ENCODE measurements around the gene NMUR2.

The NMUR2 gene

DNA sequence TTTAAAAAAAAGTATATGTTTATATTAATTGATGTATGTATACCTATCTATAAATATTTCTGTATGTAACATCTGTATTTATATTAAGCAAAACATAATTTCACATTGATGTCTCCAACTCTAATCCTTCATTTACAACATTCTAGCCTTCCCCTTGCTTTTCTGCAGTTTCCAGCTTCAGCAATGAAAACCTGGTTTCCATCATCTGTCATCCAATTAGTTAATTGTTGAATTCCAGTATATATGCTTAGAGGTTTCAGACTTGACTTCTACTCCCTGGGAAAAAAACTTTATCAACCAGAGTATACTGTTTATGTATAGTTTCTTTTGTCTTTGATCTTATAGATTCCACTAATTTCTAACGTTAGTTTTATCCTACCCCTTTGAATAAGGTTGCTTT, 38.4 kb downstream of the NMUR2 start:
- DNase-seq, result no peak

DNA sequence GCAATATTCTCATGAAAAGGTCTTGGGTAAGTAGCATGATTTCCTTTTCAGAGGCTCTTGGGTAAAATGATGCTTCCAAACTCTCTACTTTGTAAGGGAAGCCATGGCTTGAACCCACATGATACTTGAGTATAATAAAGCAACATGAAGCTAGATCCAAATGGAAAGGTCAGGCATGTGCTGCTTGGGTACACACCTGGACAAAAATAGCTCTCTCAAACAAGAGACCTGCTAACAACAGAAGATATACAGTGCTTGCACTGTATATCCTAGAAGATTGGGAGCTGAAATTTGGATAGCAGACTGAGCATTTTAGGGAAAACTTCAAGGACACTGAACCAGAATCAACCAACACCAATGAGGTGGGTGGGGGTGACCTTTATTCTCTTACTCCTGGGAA, 40.2 kb downstream of the NMUR2 start:
- DNase-seq, result no peak

DNA sequence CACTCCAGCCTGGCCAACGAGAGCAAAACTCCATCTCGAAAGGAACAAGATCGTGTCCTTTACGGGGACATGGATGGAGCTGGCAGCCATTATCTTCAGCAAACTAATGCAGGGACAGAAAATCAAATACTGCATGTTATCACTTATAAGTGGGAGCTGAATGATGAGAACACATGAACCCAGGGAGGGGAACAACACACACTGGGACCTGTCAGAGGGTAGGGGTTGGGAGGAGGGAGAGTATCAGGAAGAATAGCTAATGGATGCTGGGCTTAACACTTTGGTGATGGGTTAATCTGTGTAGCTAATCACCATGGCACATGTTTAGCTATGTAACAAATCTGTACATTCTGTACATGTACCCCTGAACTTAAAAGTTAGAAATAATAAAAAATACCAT, 40.9 kb downstream of the NMUR2 start:
- no peak for DNase-seq

GRCh38 chr5:152358861-152359568, 46.1 kb downstream of the NMUR2 start:
- no peak for DNase-seq

DNA sequence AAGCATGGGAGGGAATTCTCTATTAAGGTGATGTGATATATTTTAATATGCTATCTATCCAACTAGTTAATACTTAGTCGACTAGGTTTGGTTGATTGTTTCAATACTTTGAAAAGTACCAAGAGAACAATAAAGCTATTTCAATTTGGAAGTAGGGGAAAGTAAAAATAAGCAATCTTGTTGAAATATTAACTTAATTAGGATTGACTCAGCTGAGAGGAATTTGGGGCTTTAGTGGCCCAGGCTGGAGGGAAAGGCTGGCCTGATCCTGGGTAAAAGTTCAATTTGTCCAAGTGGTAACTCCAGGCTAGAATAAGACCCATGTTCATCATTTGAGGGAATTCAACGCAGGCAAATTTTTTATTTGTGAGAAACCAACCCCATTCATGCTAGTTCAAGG, 48.6 kb downstream of the NMUR2 start:
- no peak for DNase-seq

- DNase-seq, result no peak
Observed at GRCh38 chr5:152355061-152355460, 50.0 kb downstream of the NMUR2 start.

GRCh38 chr5:152353001-152353400, 52.1 kb downstream of the NMUR2 start:
- no peak for DNase-seq

DNA sequence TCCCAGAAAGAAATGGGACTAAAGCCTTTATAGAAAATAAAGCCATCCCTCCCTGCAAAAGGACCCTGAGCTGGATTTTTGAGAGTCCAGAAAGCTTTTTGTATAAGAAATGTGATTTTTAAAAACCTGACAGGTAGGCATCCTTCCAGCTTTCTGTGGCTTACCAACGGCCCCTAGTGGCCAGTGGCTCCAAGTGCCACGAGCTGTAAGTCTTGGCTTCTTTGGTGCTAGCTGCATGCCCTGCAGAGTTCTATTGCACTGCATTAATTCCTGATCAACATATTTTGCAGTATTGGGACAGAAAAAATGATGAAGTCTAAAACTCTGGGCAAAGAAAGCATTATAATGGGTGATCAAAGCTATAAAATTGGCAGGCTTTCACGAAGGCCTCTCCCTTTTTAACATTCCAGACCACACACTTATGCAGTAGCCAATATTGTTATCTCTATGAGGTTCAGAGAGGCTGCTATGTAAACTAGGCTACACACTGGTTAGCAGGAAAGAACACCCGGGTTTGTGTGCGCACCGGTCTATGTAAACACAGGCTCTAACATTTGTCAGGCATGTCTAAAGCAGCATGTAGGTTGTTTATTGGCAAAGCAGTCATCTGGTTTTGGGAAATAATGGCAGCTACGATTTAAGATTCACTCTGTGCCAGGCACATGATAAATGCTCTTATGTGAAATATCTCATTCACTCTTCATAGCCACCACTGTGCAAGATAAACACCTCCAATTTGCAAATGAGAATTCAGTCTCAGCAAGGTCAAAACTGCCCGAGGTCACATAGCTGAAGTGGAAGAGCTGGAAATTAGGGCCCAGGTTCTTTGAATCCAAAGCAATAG, 55.2 kb downstream of the NMUR2 start:
- peak; percentile 3 for DNase-seq
